GM18873 (cell line): Measurements from ENCODE around the gene SLC22A14.
"Not testable (repeated sequence)": the region's sequence is repeated elsewhere in the genome, so short reads cannot be mapped to it uniquely, and the experiment has no call there.

Source experiments
- ATAC-seq: cut with Tn5 transposase; IDR thresholded peaks from one replicate; pipeline ENCODE4 v1.9.1; 2021; ENCODE audit warnings: mild to moderate bottlenecking, moderate library complexity, moderate number of reproducible peaks; ENCODE audit not compliant: unreplicated experiment, low FRiP score

The SLC22A14 gene

GRCh38 chr3:38270606-38271005 is 11.5 kb upstream of the SLC22A14 start:
- no peak for ATAC-seq

GRCh38 chr3:38271553-38271952 is 10.5 kb upstream of the SLC22A14 start:
- no peak for ATAC-seq

GRCh38 chr3:38274864-38275649 is 7.0 kb upstream of the SLC22A14 start:
- ATAC-seq = no peak

GRCh38 chr3:38275658-38276057 is 6.4 kb upstream of the SLC22A14 start:
- no peak for ATAC-seq

GRCh38 chr3:38276081-38276916 is 5.8 kb upstream of the SLC22A14 start:
- ATAC-seq = no peak

GRCh38 chr3:38276917-38277630 is 5.0 kb upstream of the SLC22A14 start:
- ATAC-seq = no peak

- no peak for ATAC-seq
Measured at GRCh38 chr3:38278841-38279240, 3.3 kb upstream of the SLC22A14 start.

- no peak for ATAC-seq
Measured at GRCh38 chr3:38283810-38284755, 2.0 kb downstream of the SLC22A14 start.

GRCh38 chr3:38284756-38285150 is 2.7 kb downstream of the SLC22A14 start:
- no peak for ATAC-seq

GRCh38 chr3:38289286-38290217 is 7.5 kb downstream of the SLC22A14 start:
- ATAC-seq = not testable (repeated sequence)

GRCh38 chr3:38297053-38297452 is 15.0 kb downstream of the SLC22A14 start:
- ATAC-seq = not testable (repeated sequence)

- no peak for ATAC-seq
Measured at GRCh38 chr3:38297537-38297936, 15.4 kb downstream of the SLC22A14 start.

GRCh38 chr3:38297947-38298711 is 16.0 kb downstream of the SLC22A14 start:
- ATAC-seq = no peak

GRCh38 chr3:38306941-38307340 is 24.8 kb downstream of the SLC22A14 start:
- no peak for ATAC-seq

GRCh38 chr3:38307599-38307998 is 25.5 kb downstream of the SLC22A14 start:
- no peak for ATAC-seq

GRCh38 chr3:38308456-38308855 is 26.4 kb downstream of the SLC22A14 start:
- ATAC-seq = no peak

GRCh38 chr3:38311476-38311875 is 29.4 kb downstream of the SLC22A14 start:
- no peak for ATAC-seq

- ATAC-seq = no peak
Measured at GRCh38 chr3:38311941-38312340, 29.8 kb downstream of the SLC22A14 start.
